Measurements from ENCODE around the gene TWSG1.
"Not testable (repeated sequence)": the region's sequence is repeated elsewhere in the genome, so short reads cannot be mapped to it uniquely, and the experiment has no call there.

TWSG1 gene

DNA sequence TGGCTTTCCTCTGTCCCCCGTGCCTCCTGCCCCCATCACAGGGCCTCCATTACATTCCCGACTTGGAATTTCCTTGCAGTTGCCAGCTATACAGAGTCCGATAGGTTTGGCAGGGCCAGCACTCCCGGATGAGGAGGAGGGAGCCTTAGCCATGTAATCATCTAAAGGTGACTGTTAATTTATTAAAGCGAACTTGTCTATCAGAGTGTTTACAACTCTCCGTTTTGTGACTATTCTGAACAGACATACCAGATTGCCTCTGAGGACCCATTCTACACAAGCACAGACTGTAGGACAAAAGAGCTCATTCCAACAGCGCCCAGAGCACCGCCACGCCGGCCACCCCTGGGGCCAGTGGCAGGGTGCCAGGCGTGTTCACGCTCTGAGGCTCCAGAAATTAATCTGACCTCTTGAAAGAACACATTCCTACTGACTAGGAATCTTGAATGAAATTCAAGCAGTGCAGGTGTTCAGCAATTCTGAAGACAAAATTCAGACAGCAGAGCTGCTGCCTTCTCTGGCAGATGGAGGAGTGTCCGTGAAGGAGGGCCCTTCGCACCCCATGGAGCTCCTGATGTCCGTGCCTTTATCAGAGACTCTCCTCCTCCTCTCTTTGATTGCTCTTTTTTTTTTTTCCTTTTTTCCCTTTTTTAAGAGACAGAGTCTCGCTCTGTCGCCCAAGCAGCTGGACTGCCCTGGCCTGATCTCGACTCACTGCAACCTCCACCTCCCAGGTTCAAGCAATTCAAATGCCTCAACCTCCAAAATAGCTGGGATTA lies 82.7 kb downstream of the TWSG1 start:
- CTCF ChIA-PET = interaction anchor here (0.7 kb wide), 1 partner anchor 979 kb away, joined by 3 read pairs; no protein-coding TSS in a partner anchor
- no peaks in the 10 kb centered on the region for H3K27me3 Mint-ChIP-seq

DNA sequence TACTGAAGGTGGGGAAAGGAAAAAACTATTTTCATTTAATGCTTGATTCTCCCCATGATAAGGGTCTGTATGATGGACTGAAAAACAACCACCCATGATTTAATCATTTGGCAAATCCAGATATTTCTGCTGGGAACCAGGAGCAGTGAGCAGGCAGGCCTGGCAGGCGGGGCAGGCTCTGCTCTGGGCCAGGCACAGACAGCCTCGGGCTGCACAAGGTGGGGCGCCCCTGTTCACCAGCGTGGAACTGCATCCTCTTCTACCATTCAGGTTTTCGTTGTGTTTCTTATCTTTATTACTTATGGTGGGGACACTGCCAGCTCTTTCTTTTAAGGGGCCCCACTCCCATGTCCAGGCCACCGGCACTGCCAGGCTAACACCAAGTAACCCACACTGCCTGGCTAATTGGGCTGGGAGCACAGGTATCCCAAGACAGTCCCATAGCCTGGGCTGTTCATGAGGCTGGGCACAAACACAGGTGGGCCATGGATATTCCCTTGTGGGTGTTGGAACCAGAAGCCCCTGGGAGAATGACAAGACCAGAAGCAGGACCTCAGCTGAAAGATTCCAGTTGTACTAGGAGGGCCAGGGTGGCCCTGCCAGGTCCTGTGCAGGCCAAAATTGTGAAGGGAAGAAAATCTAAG lies 83.6 kb downstream of the TWSG1 start:
- H3K9me3 Mint-ChIP-seq = no peaks in the 10 kb centered on the region
- H3K4me1 Mint-ChIP-seq = no peaks in the 10 kb centered on the region
- H3K4me3 Mint-ChIP-seq = no peak overlapping the region
- no peaks in the 10 kb centered on the region for H3K27me3 Mint-ChIP-seq
- no peaks in the 10 kb centered on the region for H3K36me3 Mint-ChIP-seq
- H3K27ac Mint-ChIP-seq = no peak overlapping the region
- CTCF ChIA-PET = no interaction called here
- no peak for DNase-seq

More for the DNA sequence above, 82.7 kb downstream of the TWSG1 start:
- H3K36me3 Mint-ChIP-seq = no peaks in the 10 kb centered on the region
- H3K4me3 Mint-ChIP-seq = no peak overlapping the region
- DNase-seq = no peak
- no peaks in the 10 kb centered on the region for H3K4me1 Mint-ChIP-seq
- no peaks in the 10 kb centered on the region for H3K9me3 Mint-ChIP-seq
- H3K27ac Mint-ChIP-seq = no peak overlapping the region

DNA sequence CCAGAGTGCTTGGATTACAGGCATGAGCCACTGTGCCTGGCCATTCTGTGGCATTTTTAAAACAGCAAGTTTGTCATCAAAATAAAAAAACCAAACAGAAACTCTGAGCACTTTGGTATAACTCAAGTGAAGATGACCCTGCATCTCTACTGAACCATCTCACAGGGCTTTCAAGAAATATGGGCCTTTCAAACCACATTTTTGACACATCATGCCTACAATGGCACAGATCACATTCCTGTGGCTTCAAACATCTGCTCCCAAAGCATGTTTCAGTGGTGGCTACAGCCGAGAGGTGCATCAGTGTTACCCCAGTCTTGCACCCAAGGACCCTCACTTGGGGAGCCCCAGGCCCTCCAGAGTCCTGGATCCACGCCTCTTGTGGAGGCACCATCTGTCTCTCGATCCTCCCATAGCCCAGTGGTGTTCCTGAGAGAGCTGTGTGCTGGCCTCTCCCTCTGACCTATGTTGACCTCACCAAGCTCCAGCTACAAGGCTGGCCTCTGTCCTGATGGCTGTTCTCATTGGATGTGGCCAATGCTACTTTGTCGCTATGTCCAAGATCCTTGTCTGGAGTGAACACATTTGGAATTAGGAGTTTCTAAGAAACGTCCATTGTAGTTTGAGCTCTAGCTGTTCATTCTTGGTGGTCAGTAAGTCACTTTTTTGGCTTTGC lies 85.5 kb downstream of the TWSG1 start:
- no peak for DNase-seq
- Mint-ChIP-seq H3K27ac (no peak overlapping the region), H3K4me1 (no peaks in the 10 kb centered on the region), H3K9me3 (no peaks in the 10 kb centered on the region), H3K4me3 (no peak overlapping the region), H3K27me3 (no peaks in the 10 kb centered on the region), H3K36me3 (no peaks in the 10 kb centered on the region)
- CTCF ChIA-PET = no interaction called here

DNA sequence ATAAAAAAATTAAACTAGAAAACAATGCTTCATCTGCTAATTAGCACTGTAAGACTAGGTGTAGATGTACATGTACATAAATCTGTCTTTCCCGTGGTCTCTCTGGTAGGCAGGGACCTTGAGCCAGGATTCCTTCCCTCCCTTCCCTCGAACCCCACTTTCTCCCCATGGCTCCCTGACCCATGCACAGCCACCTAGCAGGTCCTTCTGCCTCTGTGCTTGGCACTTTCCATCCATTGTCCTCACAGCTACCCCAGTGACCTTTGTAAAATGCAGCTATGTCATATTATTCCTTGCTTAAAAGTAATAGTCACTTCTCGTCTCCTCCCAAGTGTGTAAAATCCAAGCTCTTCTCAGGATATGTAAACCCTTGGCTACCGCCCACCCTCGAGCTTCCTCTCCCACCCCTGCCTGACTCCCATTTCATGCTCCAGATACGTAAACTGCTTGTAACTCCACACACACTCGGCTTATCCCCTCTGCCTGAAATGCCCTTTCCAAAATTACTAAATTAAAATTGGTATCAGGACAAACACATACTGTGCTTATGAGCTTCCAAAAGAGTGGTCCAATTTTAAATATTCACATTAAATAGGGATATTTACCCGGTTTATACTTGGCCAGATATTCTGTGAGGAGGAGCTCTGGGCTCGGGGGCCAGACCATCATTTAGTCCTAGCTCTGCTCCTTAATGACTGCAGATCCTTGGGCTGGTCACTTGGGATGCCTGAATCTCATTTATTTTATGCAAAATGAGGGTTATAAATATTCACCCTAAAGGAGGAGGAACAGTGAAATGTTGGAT lies 86.7 kb downstream of the TWSG1 start:
- Mint-ChIP-seq H3K4me3 (no peak overlapping the region), H3K27ac (no peak overlapping the region), H3K9me3 (no peaks in the 10 kb centered on the region), H3K4me1 (no peaks in the 10 kb centered on the region), H3K36me3 (no peaks in the 10 kb centered on the region), H3K27me3 (no peaks in the 10 kb centered on the region)
- DNase-seq = no peak
- CTCF ChIA-PET = no interaction called here

DNA sequence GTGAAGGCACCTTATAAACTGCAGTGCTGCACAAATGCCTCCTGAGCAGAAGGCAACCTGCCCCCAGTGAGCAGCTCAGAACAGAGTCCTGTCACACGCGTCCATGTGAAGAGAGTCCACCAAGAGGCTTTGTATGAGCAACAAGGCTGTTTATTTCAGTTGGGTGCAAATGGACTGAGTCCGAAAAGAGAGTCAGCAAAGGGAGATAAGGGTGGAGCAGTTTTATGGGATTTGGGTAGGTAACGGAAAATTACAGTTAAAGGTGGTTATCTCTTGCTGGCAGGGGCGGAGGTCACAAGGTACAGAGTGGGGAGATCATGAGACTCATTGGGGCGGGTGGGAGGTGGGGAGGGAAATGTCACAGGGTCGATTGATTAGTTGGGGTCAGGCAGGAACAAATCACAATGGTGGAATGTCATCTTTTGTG lies 87.3 kb downstream of the TWSG1 start:
- no peak overlapping the region for H3K27ac Mint-ChIP-seq
- no peak overlapping the region for H3K4me3 Mint-ChIP-seq
- no peaks in the 10 kb centered on the region for H3K27me3 Mint-ChIP-seq
- no peak for DNase-seq
- no peaks in the 10 kb centered on the region for H3K9me3 Mint-ChIP-seq
- no peaks in the 10 kb centered on the region for H3K4me1 Mint-ChIP-seq
- CTCF ChIA-PET = no interaction called here
- H3K36me3 Mint-ChIP-seq = no peaks in the 10 kb centered on the region

DNA sequence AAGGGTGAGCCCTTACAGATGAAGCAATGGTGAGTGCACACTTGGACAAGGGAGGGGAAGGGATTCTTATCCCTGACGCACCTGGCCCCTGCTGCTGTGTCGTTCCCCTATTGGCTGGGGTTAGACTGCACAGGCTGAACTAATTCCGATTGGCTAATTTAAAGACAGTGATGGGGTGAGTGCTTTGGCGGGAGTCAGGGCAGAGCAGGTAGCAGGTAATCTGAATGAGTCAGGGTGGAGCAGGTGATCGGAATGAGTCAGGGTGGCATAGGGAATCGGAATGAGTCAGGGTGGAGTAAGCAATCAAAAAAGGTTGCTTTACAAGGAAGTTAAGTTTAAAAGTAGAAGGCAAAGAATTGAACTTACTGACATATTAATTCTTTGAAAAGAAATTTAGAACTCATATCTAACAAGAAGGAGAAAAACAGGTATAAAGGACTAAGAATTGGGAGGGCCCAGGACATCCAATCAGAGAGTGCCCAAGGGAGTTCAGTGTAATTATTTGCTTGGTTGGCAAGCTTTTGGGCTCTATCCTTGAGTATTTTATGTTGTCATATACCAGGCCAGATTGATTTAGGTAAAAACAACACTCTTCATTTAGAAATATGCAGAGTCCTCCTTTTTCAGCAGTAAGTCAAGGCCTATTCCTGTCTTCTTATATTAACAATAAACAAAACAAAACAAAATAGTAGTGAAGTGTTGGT lies 88.4 kb downstream of the TWSG1 start:
- H3K4me1 Mint-ChIP-seq = no peaks in the 10 kb centered on the region
- H3K27ac Mint-ChIP-seq = no peak overlapping the region
- H3K9me3 Mint-ChIP-seq = no peaks in the 10 kb centered on the region
- H3K4me3 Mint-ChIP-seq = no peak overlapping the region
- no peaks in the 10 kb centered on the region for H3K36me3 Mint-ChIP-seq
- CTCF ChIA-PET = no interaction called here
- no peaks in the 10 kb centered on the region for H3K27me3 Mint-ChIP-seq
- DNase-seq = no peak

DNA sequence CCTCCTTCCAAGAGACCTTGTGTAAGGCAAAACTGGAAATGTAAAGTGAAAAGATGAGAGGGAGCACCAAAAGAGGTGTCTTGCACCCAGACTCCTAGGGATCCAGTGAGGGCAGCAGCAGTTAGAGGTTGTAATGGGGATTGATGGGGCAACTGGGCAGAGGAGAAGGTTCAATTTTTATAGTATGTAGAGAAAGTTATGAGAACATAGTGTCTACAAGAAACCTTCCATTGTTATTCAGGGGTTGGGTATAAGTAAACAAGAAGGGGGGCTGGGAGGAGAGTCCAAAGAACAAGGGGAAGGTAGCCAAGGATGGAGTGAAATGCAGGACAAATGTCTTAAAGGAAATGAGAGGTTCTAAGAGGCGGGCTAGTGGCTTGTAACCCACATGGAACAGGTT lies 89.1 kb downstream of the TWSG1 start:
- H3K36me3 Mint-ChIP-seq, H3K27ac Mint-ChIP-seq, H3K4me1 Mint-ChIP-seq, DNase-seq, H3K9me3 Mint-ChIP-seq, H3K27me3 Mint-ChIP-seq, CTCF ChIA-PET, H3K4me3 Mint-ChIP-seq: not testable (repeated sequence)

DNA sequence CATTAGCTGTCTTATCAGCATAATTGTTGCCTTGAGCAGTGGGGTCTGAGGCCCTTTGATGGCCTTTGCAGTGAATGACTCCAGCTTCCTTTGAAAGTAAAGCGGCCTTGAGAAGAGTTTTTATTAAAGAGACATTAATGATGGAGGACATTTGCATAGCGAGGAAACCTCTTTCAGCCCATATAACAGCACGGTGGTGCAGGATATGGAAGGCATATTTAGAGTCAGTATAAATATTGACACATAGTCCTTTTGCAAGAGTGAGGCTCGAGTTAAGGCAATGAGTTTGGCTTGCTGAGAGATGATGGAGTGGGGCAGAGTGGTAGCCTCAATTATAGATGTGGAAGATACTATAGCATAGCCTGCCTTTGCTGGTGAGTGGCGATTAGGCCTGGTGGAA lies 89.7 kb downstream of the TWSG1 start:
- H3K4me1 Mint-ChIP-seq, H3K36me3 Mint-ChIP-seq, CTCF ChIA-PET, H3K27me3 Mint-ChIP-seq, H3K4me3 Mint-ChIP-seq, H3K27ac Mint-ChIP-seq, DNase-seq, H3K9me3 Mint-ChIP-seq: not testable (repeated sequence)

DNA sequence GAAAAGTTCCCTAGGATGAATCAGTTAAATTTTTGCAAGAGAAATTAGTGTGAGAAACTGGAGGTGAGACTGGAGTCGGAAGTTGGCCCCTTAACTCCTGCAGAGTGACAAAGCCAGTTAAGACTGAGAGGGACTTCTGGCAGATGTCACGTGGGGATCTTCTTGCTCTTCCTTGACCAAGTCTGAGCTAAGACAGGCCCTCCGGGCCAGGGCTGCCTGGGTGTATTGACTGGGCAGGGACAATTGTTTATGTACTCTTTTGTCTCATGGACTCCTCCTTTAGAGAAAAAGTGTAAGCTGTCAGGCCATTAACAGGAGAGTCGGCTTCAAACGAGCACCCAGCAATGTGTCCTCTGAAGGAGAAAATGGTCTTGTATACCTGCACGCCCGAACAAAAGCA lies 92.2 kb downstream of the TWSG1 start:
- CTCF ChIA-PET = no interaction called here
- no peak for DNase-seq

DNA sequence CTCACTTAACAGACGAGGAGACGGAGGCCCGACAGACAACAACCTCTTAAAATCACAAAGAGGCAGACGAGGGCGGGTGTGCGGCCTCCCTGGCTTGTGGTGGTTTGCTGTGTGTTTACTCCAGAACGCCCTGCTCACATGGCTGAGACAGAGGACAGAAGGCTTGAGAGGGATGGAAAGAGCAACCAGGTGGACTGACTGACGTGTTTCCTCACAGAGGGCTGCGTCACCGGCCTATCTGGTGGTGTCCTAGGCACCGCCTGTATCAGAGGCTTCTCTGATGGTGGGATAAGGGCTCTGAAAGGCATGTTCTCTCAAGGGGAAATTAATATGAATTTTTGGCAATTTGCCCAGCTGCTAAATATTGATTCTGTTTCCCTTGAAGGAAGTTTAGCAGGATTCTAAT lies 93.7 kb downstream of the TWSG1 start:
- Mint-ChIP-seq H3K4me3 (no peak overlapping the region), H3K9me3 (no peaks in the 10 kb centered on the region), H3K27ac (no peak overlapping the region), H3K4me1 (no peaks in the 10 kb centered on the region), H3K27me3 (no peaks in the 10 kb centered on the region), H3K36me3 (no peaks in the 10 kb centered on the region)
- CTCF ChIA-PET = no interaction called here
- no peak for DNase-seq

More for the DNA sequence above, 92.2 kb downstream of the TWSG1 start:
- no peaks in the 10 kb centered on the region for H3K36me3 Mint-ChIP-seq
- no peak overlapping the region for H3K4me3 Mint-ChIP-seq
- H3K27me3 Mint-ChIP-seq = no peaks in the 10 kb centered on the region
- no peaks in the 10 kb centered on the region for H3K9me3 Mint-ChIP-seq
- no peak overlapping the region for H3K27ac Mint-ChIP-seq
- H3K4me1 Mint-ChIP-seq = no peaks in the 10 kb centered on the region

DNA sequence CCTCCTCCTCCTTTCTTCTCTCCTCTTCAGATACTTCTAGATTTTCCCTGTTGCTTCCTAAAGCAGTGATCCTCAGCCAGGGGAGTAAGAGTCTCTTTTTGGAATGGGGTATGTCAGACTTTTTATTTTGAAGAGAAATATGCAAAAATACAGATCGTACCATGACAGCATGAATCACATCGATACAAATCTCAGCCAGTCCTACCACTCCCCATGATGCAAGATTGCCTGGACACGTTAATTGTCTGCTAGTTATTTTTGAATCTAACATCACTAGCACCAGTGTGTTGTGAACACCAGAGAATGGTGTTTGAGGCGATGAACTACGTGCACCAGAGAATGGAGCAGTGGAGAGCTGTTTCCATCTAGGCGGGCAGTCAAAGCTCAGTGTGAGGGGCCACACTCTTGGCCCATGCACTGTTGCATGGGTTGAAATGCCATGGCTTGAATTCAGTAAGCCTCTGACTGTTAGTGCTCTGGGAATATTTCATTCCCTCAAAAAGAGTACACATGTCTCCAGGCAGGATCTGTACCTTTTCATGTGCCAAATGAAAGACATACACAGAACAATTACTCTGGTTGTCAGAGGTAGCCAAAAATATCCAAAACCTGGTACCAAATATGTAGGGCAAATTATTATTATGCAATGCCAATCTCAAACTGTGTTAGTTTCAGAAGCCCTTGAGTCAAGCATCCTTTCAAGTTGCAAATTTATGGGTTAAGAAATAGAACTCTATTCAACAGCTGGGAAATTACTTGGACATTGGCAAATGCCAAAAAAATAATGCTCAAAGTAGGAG lies 94.5 kb downstream of the TWSG1 start:
- DNase-seq = no peak
- CTCF ChIA-PET = no interaction called here

DNA sequence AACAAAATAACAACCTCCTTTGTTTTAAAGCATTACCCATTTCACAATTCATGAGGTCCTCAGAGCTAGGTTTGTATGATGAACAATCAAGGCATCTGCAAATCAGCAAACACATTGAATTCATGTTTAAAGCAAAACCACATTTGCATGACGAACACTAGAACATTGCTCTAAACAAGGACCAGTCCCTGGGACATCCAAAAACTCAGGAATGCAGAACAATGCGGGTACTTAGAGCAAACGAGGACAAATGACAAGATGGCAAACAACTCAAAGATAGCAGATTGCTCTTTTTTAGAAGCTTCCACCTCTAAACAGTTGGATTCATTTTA lies 95.1 kb downstream of the TWSG1 start:
- Mint-ChIP-seq H3K4me1 (no peaks in the 10 kb centered on the region), H3K9me3 (no peaks in the 10 kb centered on the region), H3K27ac (no peak overlapping the region), H3K4me3 (no peak overlapping the region), H3K36me3 (no peaks in the 10 kb centered on the region), H3K27me3 (no peaks in the 10 kb centered on the region)
- CTCF ChIA-PET = no interaction called here
- no peak for DNase-seq

More for the DNA sequence above, 94.5 kb downstream of the TWSG1 start:
- Mint-ChIP-seq H3K4me3 (no peak overlapping the region), H3K27me3 (no peaks in the 10 kb centered on the region), H3K27ac (no peak overlapping the region), H3K4me1 (no peaks in the 10 kb centered on the region), H3K9me3 (no peaks in the 10 kb centered on the region), H3K36me3 (no peaks in the 10 kb centered on the region)

DNA sequence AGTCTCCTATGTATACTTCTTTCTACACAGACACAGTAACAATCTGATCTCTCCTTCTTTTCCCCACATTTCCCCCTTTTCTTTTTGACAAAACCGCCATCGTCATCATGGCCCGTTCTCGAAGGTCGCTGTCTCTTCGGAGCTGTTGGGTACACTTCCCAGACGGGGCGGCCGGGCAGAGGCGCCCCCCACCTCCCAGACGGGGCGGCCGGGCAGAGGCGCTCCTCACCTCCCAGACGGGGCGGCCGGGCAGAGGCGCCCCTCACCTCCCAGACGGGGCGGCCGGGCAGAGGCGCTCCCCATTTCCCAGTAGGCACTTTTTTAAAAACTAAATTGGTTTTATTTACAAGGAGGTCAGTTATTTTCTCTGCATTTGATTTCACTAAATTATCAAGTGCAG lies 95.7 kb downstream of the TWSG1 start:
- H3K4me3 Mint-ChIP-seq, H3K27ac Mint-ChIP-seq, CTCF ChIA-PET, DNase-seq, H3K9me3 Mint-ChIP-seq, H3K36me3 Mint-ChIP-seq, H3K4me1 Mint-ChIP-seq, H3K27me3 Mint-ChIP-seq: not testable (repeated sequence)
